Measurements from ENCODE around the gene NCOR1. TPM values are rescaled to one million over a fixed set of nuclear protein-coding genes. Genes with fewer than 3 reads are reported as not detected.
A peak's percentile ranks its signal among the peaks of the same experiment; 100 is the strongest.

Gene NCOR1
- total and polyA plus RNA-seq, 10 of the 15 experiments (the other 5 are each of a cell fraction or from before 2014, with no cell fraction given), result 34.5 to 135 (median 82.9) TPM

DNA sequence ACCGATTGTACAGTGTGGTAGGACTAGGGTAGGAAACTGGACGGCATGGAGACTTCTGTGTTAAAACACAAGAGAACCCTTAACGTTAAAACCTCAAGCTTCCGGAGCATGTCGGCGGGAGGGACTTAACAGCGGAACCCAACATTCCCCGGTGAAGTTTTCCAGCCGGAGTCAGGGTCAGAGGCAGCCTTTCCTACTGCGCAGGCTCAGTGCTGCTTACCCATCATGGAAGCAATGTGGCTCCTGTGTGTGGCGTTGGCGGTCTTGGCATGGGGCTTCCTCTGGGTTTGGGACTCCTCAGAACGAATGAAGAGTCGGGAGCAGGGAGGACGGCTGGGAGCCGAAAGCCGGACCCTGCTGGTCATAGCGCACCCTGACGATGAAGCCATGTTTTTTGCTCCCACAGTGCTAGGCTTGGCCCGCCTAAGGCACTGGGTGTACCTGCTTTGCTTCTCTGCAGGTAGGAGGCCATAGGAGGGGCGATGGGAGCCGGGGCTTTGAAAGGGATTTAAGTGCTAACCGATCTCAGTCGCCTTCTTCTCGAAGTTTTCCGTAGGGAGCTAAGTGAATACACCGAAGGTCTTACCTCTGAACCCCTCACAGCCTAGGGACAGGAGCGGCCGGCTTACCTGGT lies 1.8 kb upstream of the NCOR1 start, which contains the start of gene PIGL (continued):
- TF ChIP-seq, protein P1, sequence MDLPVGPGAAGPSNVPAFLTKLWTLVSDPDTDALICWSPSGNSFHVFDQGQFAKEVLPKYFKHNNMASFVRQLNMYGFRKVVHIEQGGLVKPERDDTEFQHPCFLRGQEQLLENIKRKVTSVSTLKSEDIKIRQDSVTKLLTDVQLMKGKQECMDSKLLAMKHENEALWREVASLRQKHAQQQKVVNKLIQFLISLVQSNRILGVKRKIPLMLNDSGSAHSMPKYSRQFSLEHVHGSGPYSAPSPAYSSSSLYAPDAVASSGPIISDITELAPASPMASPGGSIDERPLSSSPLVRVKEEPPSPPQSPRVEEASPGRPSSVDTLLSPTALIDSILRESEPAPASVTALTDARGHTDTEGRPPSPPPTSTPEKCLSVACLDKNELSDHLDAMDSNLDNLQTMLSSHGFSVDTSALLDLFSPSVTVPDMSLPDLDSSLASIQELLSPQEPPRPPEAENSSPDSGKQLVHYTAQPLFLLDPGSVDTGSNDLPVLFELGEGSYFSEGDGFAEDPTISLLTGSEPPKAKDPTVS (IDR thresholded peaks at IDR 0.05; ENCODE audit: low read depth, low read length), result no peak
- TF ChIP-seq YBX1 (IDR thresholded peaks at IDR 0.05), result no peak
- peak; percentile 72 for TF ChIP-seq SIX5 (IDR thresholded peaks at IDR 0.05; ENCODE audit: low read depth, low read length, severe bottlenecking)
- TF ChIP-seq, protein P2, sequence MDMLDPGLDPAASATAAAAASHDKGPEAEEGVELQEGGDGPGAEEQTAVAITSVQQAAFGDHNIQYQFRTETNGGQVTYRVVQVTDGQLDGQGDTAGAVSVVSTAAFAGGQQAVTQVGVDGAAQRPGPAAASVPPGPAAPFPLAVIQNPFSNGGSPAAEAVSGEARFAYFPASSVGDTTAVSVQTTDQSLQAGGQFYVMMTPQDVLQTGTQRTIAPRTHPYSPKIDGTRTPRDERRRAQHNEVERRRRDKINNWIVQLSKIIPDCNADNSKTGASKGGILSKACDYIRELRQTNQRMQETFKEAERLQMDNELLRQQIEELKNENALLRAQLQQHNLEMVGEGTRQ (IDR thresholded peaks at IDR 0.05; ENCODE audit: borderline replicate concordance, low read depth, low read length), result no peak; the same call in 1 of the 2 replicates
- TF ChIP-seq FOXK2 (IDR thresholded peaks at IDR 0.05), result no peak
- TF ChIP-seq, protein P3, sequence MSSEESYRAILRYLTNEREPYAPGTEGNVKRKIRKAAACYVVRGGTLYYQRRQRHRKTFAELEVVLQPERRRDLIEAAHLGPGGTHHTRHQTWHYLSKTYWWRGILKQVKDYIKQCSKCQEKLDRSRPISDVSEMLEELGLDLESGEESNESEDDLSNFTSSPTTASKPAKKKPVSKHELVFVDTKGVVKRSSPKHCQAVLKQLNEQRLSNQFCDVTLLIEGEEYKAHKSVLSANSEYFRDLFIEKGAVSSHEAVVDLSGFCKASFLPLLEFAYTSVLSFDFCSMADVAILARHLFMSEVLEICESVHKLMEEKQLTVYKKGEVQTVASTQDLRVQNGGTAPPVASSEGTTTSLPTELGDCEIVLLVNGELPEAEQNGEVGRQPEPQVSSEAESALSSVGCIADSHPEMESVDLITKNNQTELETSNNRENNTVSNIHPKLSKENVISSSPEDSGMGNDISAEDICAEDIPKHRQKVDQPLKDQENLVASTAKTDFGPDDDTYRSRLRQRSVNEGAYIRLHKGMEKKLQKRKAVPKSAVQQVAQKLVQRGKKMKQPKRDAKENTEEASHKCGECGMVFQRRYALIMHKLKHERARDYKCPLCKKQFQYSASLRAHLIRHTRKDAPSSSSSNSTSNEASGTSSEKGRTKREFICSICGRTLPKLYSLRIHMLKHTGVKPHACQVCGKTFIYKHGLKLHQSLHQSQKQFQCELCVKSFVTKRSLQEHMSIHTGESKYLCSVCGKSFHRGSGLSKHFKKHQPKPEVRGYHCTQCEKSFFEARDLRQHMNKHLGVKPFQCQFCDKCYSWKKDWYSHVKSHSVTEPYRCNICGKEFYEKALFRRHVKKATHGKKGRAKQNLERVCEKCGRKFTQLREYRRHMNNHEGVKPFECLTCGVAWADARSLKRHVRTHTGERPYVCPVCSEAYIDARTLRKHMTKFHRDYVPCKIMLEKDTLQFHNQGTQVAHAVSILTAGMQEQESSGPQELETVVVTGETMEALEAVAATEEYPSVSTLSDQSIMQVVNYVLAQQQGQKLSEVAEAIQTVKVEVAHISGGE (CRISPR knock-in tag; IDR thresholded peaks at IDR 0.05), result peak; percentile 94
- TF ChIP-seq IKZF2 (IDR thresholded peaks at IDR 0.05), result peak; percentile 68 to 77; a peak in 3 of 4 replicates
- TF ChIP-seq GATAD2B (conservative IDR thresholded peaks at IDR 0.05; ENCODE audit: low read depth), result no peak
- TF ChIP-seq, protein P4, sequence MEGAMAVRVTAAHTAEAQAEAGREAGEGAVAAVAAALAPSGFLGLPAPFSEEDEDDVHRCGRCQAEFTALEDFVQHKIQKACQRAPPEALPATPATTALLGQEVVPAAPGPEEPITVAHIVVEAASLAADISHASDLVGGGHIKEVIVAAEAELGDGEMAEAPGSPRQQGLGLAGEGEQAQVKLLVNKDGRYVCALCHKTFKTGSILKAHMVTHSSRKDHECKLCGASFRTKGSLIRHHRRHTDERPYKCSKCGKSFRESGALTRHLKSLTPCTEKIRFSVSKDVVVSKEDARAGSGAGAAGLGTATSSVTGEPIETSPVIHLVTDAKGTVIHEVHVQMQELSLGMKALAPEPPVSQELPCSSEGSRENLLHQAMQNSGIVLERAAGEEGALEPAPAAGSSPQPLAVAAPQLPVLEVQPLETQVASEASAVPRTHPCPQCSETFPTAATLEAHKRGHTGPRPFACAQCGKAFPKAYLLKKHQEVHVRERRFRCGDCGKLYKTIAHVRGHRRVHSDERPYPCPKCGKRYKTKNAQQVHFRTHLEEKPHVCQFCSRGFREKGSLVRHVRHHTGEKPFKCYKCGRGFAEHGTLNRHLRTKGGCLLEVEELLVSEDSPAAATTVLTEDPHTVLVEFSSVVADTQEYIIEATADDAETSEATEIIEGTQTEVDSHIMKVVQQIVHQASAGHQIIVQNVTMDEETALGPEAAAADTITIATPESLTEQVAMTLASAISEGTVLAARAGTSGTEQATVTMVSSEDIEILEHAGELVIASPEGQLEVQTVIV (IDR thresholded peaks at IDR 0.05; ENCODE audit: borderline replicate concordance, partially characterized antibody), result no peak
- TF ChIP-seq MYC (IDR thresholded peaks at IDR 0.05; ENCODE audit: insufficient read depth, insufficient read length, insufficient replicate concordance, low read length, severe bottlenecking), result peak; percentile 84
- peak; percentile 51; the same call in 1 of the 2 replicates for TF ChIP-seq CREM (IDR thresholded peaks at IDR 0.05; ENCODE audit: low read depth)
- TF ChIP-seq PAX8 (IDR thresholded peaks at IDR 0.05), result no peak
- peak; percentile 59; the same call in 1 of the 2 replicates for TF ChIP-seq PAX5 (IDR thresholded peaks at IDR 0.05; ENCODE audit: borderline replicate concordance, low read depth, low read length)
- TF ChIP-seq, protein P5, sequence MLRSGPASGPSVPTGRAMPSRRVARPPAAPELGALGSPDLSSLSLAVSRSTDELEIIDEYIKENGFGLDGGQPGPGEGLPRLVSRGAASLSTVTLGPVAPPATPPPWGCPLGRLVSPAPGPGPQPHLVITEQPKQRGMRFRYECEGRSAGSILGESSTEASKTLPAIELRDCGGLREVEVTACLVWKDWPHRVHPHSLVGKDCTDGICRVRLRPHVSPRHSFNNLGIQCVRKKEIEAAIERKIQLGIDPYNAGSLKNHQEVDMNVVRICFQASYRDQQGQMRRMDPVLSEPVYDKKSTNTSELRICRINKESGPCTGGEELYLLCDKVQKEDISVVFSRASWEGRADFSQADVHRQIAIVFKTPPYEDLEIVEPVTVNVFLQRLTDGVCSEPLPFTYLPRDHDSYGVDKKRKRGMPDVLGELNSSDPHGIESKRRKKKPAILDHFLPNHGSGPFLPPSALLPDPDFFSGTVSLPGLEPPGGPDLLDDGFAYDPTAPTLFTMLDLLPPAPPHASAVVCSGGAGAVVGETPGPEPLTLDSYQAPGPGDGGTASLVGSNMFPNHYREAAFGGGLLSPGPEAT (IDR thresholded peaks at IDR 0.05; ENCODE audit: low read depth), result peak; percentile 99
- no peak for TF ChIP-seq EZH2 (IDR thresholded peaks at IDR 0.05; ENCODE audit: borderline replicate concordance, control insufficient read depth, low read depth, low read length)
- peak; percentile 81 for TF ChIP-seq CHD2 (IDR thresholded peaks at IDR 0.05; ENCODE audit: borderline replicate concordance, low read depth, low read length)

Data from GM12878 (cell line).